Measurements from ENCODE around the gene LBP.

LBP gene

DNA sequence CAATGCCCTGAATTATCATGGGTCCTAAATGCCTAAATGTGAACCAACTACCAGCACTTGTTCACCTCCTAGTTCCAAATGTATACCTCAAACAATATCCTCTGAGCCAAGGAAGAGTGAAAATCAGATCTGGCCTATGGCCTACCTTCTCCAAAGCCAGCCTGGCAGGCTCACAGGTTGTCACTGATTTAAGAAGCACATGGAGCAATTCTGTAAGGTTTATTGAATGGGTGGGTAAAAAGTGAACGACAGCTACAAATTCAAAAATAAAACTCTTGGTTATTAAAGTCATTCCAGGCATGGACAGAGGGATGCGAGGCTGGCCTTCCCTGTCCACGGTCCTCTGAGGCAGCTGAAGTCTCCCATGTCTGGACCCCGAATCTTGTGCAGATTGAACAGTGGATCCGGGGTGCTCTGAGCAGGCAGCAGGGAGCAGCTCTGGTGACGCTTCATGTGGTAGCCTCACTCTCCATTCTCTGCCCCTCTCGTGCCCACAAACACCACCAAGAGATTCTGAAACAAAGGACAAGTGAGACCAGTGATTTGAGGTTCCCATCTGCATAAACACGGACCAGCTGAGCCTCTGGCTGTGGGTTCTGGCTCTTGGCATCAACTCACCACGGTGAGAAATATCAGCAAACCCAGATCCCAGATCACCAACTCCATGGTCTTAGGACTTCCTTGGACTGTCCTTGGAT lies 74.3 kb downstream of the LBP start:
- no peak for DNase-seq
- in situ Hi-C loops (cut with HindIII; ENCODE audit: low pct_ligation_motif_present, low pct_unique_long_range_greater_than_20kb, low sequenced_read_pairs): no loop called here

DNA sequence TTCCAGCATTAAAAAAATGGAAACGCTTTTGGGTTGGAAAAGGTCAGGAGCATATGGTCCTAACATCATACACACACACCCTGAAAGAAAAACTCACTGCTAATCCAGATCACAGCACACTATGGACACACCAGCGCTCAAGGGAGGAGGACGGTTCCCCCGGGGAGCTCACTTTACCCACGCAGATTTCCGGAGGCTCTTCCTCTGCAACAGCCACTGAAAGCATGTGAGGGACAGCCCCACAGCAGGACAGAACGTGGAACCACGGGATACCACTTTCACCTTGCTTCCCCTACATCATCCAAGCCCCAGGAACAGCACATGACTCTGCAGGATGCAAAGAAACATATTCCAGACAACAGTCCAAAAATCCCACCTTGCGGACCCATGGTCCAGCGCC lies 75.6 kb downstream of the LBP start:
- DNase-seq: no peak
- in situ Hi-C loops (cut with HindIII; ENCODE audit: low pct_ligation_motif_present, low pct_unique_long_range_greater_than_20kb, low sequenced_read_pairs): no loop called here

DNA sequence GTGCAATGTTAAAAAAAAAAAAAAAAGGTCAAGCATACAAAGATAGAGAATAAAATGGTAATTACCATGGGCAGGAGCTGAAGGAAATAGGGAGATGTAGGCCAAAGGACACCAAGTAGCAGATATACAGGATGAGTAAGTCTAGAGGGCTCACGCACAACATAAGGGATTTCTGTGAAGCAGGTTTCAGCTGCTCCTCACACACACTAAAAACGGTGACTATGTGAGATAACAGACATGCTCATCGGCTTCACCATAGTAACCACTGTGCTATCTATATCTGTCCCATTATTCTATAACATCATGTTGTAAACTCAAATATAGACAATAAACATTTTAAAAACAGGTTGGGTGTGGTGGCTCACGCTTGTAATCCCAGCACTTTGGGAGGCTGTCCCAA lies 77.3 kb downstream of the LBP start:
- DNase-seq: no peak
- in situ Hi-C loops (cut with HindIII; ENCODE audit: low pct_ligation_motif_present, low pct_unique_long_range_greater_than_20kb, low sequenced_read_pairs): no loop called here

DNA sequence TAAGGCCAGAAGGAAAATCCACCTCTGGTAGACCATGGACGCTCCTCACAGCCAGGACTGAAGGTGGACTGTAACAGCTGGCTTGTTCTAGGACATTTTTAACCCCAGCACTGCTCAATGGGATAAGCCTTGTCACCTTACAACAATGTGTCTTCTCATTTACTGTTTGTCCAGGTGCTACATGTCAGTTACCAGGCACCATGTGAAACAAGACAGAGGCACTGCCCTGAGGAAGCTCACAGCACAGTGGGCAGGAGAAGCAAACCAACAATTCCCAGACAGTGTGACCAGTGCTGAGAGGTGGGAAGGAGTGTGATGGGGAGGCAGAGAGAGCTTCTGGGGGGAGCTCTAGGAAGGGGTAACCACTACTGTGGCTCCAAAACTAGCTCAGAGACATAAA lies 78.1 kb downstream of the LBP start:
- no peak for DNase-seq
- in situ Hi-C loops (cut with HindIII; ENCODE audit: low pct_ligation_motif_present, low pct_unique_long_range_greater_than_20kb, low sequenced_read_pairs): no loop called here

DNA sequence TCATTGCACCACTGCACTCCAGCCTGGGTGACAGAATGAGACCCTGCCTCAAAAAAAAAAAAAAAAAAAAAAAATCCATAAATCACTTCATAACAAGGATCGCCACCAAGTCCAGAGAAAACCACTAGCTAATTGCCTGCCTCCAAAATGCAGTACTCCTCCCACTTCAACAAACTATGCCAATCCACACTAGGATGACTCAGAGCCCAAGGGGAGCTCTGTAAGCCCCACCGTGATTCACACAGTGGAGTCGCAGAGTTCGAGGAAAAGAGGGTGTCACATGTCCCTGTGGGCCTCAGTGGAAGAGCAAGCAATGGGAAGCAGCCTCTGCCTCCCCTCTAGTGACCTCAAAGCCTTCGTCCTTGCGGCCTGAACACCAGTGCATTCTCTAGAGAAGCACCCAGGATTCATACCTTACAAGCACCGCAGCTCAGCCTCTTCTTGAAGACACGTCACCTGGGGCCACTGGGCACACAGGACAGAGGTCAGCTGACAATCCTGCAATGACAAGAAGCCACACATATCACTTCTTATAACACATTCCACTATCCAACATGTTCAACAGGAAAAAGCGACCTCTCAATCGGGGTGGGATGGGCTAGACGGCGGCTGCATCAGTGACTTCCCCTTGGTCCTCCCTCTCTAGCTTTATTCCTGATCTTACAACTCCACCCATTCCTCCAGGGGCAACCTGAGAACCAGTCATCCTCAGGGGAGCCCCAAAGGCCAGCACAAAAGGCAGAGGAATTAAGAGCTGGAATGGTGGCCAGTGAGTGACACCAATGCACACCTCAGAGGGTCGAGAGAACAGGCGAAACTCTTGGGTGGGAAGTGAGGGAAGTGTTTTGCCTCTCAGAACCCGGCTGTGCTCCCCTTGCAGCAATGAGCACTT lies 80.0 kb downstream of the LBP start:
- in situ Hi-C loops (cut with HindIII; ENCODE audit: low pct_ligation_motif_present, low pct_unique_long_range_greater_than_20kb, low sequenced_read_pairs): no loop called here
- peak; percentile 66 for DNase-seq

Data from ACHN (cell line).